Body of pancreas (tissue), 4 donors: Measurements from ENCODE around the gene MAPK8IP1.

Source experiments
- POLR2A ChIP-seq, 3 donors: fragments of 450-650 bp; IDR thresholded peaks; one replicate each; pipeline ENCODE4 v1.6.1; 2016; ENCODE audit warnings: antibody characterized with exemption in 3 of 3, mild to moderate bottlenecking in 2 of 3
- TF ChIP-seq, protein P1 (sequence below), 7 experiments: fragments of 450-650 bp in 4 of 7; fragments of 200-600 bp in 3 of 7; sonication (generic) in 3 of 7; IDR thresholded peaks; one replicate each; pipeline ENCODE4 v1.5.1; 2016 to 2019; ENCODE audit warnings: antibody characterized with exemption in 7 of 7

DNA sequence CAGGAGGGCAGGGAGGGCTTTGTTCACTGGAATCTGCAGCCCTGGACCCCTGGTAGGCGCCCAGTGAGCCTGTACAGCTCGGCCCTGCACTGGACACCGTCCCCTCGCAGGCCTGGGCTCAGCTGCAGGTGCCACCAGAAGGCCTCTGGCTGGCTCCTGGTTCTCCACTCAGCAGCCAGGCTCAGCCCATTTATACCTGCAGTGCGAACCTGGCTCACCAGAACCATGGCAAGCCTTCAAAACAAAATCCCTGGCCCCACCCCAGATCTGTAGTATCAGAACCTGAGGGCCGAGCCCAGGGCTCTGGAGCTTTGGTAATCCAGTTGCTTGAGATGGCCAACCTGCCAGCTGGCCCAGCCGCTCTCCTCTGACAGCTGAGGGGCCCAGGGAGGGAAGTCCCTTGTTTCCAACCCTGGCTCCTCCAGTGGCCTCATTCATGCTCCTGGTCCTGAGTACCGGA lies 22.5 kb downstream of the MAPK8IP1 start:
- TF ChIP-seq, protein P1, sequence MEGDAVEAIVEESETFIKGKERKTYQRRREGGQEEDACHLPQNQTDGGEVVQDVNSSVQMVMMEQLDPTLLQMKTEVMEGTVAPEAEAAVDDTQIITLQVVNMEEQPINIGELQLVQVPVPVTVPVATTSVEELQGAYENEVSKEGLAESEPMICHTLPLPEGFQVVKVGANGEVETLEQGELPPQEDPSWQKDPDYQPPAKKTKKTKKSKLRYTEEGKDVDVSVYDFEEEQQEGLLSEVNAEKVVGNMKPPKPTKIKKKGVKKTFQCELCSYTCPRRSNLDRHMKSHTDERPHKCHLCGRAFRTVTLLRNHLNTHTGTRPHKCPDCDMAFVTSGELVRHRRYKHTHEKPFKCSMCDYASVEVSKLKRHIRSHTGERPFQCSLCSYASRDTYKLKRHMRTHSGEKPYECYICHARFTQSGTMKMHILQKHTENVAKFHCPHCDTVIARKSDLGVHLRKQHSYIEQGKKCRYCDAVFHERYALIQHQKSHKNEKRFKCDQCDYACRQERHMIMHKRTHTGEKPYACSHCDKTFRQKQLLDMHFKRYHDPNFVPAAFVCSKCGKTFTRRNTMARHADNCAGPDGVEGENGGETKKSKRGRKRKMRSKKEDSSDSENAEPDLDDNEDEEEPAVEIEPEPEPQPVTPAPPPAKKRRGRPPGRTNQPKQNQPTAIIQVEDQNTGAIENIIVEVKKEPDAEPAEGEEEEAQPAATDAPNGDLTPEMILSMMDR (IDR thresholded peaks at IDR 0.05): no peak
- TF ChIP-seq POLR2A (IDR thresholded peaks at IDR 0.05): peak; percentile 39 to 54 (median 42)
